Activated CD4-positive, CD25-positive, alpha-beta regulatory T cell treated with anti-CD3 and anti-CD28 coated beads, Interleukin-2, amount 50 U/mL, for 24 hours (primary cell): Measurements from ENCODE around the gene MOV10L1.

ENCODE experiments used
- ATAC-seq, 2 donors: fragments of 150-1000 bp; cut with Tn5 transposase; one replicate each; pipeline ENCODE4 v1.10.0; 2021; ENCODE audit warnings: mild to moderate bottlenecking in 1 of 2, moderate library complexity in 1 of 2

Gene MOV10L1

DNA sequence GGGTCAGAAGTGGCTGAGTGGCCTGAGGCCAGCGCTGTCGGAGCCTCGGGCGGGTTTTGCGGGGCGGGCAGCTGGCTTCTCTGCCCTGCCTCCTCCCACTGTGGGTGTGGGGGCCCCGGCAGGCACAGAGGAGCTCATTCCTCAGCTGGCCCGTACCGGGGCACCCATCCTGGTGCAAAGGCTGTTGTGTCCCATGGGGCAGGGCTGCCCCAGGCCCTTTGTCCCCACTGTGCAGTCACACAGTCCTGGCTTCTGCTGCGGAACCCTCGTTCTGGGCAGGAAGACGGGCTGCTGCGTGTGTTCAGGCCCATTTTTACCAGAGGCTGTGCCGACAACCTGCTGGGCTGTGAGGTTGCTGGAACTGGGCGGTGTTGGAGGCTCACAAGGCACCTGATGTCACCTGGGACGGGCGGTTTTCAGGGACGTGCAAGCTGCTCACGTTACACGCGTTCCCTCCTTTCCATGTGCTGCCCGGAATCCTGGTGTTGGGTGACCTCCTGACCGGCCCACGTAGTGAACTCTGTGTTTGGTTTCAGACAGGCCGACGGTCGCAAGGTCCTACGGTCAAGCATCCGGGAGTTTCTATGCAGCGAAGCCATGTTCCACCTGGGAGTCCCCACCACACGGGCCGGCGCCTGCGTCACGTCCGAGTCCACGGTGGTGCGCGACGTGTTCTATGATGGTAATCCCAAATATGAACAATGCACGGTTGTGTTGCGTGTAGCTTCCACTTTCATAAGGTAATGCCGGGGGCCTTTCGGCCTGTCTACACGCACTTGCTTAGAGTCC, 116.2 kb downstream of the MOV10L1 start:
- no peak for ATAC-seq

DNA sequence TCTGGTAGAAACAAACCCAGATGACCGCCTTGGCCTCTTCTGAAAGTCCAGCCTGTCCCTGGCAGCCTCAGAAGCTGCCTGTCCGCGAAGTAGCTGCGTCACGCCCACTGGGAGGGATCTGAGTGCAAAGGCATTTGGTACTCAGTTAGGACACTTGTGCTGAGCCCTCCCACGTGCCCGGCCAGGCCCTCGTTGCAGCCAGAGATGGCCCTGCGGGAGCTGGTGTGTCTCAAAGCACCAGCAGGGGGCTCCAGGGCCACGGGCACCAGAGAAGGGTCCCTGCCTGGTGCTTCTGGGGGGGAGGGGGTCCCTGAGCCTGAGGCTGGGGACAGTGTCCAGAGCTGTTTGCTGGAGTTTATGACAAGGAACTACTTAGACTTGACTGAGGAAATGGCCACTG, 116.8 kb downstream of the MOV10L1 start:
- no peak for ATAC-seq

DNA sequence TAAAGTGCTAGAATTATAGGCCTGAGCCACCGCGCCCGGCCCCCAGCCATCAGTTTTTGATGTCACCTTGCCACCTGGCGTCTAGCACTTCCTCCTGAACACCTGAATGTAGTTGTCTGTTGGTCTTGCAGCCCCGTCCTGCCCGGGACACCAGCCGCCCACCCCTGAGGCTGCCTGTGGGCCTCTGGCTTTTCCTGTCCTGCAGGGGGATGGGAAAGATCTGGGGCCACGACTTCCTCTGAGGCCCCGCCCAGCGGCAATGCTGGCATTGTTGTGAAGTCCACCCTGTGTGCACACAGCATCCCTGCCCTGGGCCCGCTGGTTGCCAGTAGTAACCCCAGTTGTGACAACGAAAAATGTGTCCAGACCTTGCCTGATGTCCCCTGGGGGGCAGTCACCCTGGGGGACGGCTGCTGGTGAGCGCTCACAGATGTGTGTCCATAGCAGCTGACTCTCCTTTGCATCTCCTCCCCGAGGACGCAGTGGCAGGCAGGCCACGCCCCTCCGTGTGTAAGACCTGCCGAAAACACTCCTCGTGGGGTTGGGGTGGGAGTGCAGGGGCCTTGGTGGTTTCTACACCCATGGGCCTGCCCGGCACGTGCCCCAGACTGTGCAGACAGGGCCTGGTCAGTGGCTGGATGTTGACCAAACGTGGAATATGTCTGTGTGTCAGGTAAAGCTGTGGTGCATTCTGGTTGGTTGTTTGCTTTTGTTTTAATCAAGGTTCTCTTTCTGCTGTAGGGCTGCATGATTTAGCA, 117.8 kb downstream of the MOV10L1 start:
- no peak for ATAC-seq

DNA sequence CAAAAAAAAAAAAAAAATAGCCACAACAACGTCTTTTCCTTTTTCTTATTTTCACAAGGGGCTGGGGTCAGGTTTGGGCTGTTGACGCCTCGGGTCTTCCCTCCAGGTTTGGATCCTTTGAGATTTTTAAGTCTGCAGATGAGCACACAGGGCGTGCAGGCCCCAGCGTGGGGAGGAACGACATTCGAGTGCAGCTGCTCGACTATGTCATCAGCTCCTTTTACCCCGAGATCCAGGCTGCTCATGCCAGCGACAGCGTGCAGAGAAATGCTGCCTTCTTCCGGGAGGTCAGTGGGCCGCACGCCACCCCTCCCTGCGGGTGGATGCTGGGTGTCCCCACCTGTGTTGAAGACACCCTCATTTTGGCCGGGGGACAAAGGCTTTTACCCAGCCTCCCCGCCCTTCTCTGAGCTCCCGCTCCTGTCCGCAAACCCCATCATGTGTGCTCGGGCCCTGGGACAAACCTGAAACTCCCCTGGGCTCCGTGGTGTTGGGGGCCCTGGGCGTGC, 118.7 kb downstream of the MOV10L1 start:
- no peak for ATAC-seq

DNA sequence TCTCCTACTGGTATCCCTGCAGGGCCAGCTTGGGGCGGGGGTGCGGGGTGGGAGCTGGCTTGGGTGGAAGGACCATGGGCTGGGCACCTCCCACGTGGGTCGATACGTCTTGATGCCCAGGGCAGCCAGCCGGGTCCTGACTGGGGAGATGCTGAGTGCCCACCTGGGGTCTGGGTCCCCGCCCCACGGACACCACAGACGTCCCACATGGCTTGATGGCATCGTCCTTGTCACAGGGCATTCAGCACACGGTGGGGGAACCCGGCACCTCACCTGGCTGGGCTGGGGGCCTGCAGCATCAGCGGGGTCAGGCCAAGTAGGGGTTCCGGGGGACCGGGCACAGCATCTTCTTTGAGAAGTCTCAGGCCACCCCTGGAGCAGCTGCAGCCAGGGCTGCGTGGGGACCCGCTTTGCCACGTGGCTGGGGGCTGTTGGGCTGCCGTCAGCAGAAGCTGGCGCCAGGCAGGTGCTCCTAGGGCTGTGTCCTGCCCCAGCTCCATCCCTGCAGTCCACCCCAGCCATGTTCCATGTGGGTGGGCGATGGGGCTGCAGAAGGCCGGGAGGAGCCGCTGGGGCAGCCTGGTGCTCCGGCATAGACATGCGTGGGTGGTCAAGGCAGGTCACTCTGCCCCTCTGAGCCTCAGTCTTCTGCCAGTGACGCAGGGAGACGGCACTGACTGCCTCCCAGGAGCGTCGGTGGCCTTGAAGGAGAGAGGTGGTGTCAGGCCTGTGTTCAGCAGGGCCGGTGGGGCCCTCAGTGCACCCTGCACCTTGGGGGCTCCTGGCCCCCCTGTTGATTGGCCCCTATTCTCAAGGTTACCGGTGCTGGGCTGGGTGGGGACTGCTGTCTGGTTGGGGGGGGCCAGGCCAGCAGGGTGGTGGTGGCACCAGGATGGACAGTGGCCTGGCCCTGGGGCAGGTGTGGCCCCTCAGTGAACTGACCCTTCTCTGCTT, 119.4 kb downstream of the MOV10L1 start:
- ATAC-seq: peak in 1 of 2 donors; percentile 34

DNA sequence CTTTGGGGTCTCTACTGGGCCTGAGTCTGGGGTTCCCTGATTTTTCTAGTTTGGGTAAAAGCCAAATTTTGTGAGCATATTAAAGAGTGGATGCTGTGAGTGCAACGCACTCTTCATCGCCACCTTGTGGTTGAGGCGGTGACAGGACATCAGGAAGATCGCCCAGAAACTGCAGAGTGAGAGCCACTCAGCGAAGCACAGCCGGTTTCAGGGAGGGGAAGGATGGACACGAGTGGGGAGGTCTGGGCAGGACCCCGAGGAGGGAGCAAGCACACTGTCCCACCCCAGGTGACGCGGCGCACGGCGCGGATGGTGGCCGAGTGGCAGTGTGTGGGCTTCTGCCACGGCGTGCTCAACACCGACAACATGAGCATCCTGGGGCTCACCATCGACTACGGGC, 120.1 kb downstream of the MOV10L1 start:
- ATAC-seq: peak; percentile 71 to 72

DNA sequence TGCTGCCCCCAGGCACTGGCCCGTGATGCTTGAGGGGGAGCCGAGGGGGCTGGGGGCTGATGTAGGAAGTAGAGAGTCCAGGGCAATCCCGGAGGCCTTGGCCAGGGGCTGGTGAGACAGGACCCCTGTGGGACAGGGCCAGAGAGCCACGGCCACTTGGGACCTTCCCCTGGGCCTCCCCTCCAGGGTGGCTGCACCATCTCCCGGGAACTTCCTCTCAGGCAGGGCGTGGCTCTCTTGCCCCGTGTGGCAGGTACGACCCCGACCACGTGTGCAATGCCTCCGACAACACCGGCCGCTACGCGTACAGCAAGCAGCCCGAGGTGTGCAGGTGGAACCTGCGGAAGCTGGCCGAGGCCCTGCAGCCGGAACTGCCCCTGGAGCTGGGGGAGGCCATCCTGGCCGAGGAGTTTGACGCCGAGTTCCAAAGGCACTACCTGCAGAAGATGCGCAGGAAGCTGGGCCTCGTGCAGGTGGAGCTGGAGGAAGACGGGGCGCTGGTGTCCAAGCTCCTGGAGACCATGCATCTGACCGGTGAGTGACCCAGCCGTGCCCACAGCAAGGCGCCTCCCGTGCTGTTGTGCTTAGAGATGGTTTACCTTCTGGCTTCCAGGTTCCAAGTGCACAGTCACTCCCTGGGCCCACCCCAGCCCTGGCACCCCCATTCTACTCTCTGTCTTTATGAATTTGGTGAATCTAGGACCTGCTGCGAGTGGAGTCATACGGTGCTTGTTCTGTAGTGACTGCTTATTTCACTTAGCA, 120.8 kb downstream of the MOV10L1 start:
- ATAC-seq: no peak

DNA sequence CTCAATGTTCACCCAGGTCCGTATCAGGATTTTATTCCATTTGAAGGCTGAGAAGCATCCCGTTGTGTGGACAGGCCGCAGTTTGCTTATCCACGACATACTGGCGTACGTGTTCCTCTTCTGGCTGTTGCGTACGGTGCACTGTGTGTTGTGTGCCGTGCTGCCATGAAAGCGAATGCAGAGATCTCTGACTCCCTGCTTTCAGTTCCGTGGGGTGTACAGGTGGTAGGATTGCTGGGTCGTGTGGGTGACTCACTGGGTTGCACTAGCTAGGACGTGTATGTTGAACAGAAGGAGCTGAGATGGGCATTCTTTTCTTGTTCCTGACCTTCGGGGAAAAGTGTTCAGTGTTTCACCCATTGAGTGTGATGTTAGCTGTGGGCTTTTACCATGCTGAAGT, 121.3 kb downstream of the MOV10L1 start:
- no peak for ATAC-seq
